ENCODE data around the gene TTC33.

DNA sequence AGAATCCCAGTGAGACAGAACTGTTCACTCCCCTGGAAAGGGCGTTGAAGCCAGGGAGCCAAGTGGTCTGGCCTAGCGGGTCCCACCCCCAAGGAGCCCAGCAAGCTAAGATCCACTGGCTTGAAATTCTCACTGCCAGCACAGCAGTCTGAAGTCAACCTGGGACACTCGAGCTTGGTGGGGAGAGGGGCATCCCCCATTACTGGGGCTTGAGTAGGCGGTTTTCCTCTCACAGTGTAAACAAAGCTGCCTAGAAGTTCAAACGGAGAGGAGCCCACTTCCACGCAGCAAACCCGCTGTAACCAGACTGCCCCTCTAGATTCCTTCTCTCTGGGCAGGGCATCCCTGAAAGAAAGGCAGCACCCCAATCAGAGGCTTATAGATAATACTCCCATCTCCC, 121.2 kb downstream of the TTC33 start:
- TF ChIP-seq, protein P1, sequence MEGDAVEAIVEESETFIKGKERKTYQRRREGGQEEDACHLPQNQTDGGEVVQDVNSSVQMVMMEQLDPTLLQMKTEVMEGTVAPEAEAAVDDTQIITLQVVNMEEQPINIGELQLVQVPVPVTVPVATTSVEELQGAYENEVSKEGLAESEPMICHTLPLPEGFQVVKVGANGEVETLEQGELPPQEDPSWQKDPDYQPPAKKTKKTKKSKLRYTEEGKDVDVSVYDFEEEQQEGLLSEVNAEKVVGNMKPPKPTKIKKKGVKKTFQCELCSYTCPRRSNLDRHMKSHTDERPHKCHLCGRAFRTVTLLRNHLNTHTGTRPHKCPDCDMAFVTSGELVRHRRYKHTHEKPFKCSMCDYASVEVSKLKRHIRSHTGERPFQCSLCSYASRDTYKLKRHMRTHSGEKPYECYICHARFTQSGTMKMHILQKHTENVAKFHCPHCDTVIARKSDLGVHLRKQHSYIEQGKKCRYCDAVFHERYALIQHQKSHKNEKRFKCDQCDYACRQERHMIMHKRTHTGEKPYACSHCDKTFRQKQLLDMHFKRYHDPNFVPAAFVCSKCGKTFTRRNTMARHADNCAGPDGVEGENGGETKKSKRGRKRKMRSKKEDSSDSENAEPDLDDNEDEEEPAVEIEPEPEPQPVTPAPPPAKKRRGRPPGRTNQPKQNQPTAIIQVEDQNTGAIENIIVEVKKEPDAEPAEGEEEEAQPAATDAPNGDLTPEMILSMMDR (conservative IDR thresholded peaks at IDR 0.05): no peak
- TF ChIP-seq EZH2 (IDR thresholded peaks at IDR 0.05; ENCODE audit: low read depth): no peak
